Endodermal cell (in vitro differentiated cells): ENCODE results near the gene MED8. TPM values are rescaled to one million over a fixed set of nuclear protein-coding genes. Genes with fewer than 3 reads are reported as not detected.

Experiments used
- DNase-seq: peaks from one replicate; pipeline ENCODE4 v3.0.0-alpha.2; 2017
- H3K27ac ChIP-seq: 2 replicates; pipeline ENCODE4 v1.5.1; 2013; ENCODE audit warnings: mild to moderate bottlenecking, low read depth, low read length, moderate library complexity
- H3K27me3 ChIP-seq: 2 replicates; pipeline ENCODE4 v1.6.1; 2013; ENCODE audit warnings: mild to moderate bottlenecking, low read length, moderate library complexity; ENCODE audit not compliant: insufficient read depth, control insufficient read depth, poor library complexity, severe bottlenecking
- H3K36me3 ChIP-seq: 2 replicates; pipeline ENCODE4 v1.7.0; 2013; ENCODE audit warnings: mild to moderate bottlenecking, low read length, moderate library complexity; ENCODE audit not compliant: control insufficient read depth, insufficient read depth
- H3K4me1 ChIP-seq: one replicate; pipeline ENCODE4 v1.7.0; 2013; ENCODE audit warnings: low read length; ENCODE audit not compliant: control insufficient read depth, insufficient read depth
- H3K4me3 ChIP-seq: 2 replicates; pipeline ENCODE4 v1.5.1; 2013; ENCODE audit warnings: mild to moderate bottlenecking, low read length, moderate library complexity
- H3K9ac ChIP-seq: 2 replicates; pipeline ENCODE4 v1.6.1; 2013; ENCODE audit warnings: mild to moderate bottlenecking, low read length, moderate library complexity; ENCODE audit not compliant: poor library complexity, severe bottlenecking; ENCODE audit errors: extremely low read depth
- H3K9me3 ChIP-seq: 2 replicates; pipeline ENCODE4 v1.6.1; 2013; ENCODE audit warnings: mild to moderate bottlenecking, low read length, moderate library complexity; ENCODE audit not compliant: control insufficient read depth
- H3K27ac Mint-ChIP-seq: 2 replicates; pipeline ENCODE4 v1.8.0; 2020; ENCODE audit warnings: mixed read lengths
- H3K27me3 Mint-ChIP-seq: 2 replicates; pipeline ENCODE4 v1.8.0; 2021; ENCODE audit warnings: mild to moderate bottlenecking, mixed read lengths; ENCODE audit not compliant: insufficient read depth
- H3K36me3 Mint-ChIP-seq: 2 replicates; pipeline ENCODE4 v1.8.0; 2020; ENCODE audit warnings: low read depth, mixed read lengths
- H3K4me1 Mint-ChIP-seq: 2 replicates; pipeline ENCODE4 v1.8.0; 2020; ENCODE audit warnings: mixed read lengths
- H3K4me3 Mint-ChIP-seq: 2 replicates; pipeline ENCODE4 v1.8.0; 2020; ENCODE audit warnings: mild to moderate bottlenecking, moderate library complexity, mixed read lengths
- H3K9me3 Mint-ChIP-seq: 2 replicates; pipeline ENCODE4 v1.8.0; 2020; ENCODE audit warnings: mild to moderate bottlenecking, mixed read lengths
- WGBS, 2 experiments: methylation state at CpG; one replicate each; pipeline versions ENCODE4 v1.1.5 to v1.1.7; 2013; ENCODE audit warnings: missing lambda C conversion rate in 2 of 2, mixed read lengths in 1 of 2; ENCODE audit not compliant: insufficient coverage in 1 of 2, insufficient read length in 1 of 2; 5-methylcytosine and 5-hydroxymethylcytosine counted together
- total RNA-seq, 2 donors: library from RNA; stranded (reverse); fragmentation: NEBNext Ultra II Directional in 1 of 2; extraction: Animal tissue kit (Norgen Biotek cat#: 25700) in 1 of 2; gene quantifications; 2 replicates in 1 of 2; 3 replicates in 1 of 2; pipeline ENCODE4 v1.2.1, GENCODE V29; 2021
- TF ChIP-seq, protein P1 (sequence below): fragments of 200-600 bp; sonication (generic); conservative IDR thresholded peaks from 2 replicates; pipeline ENCODE4 v1.5.0; 2021; ENCODE audit warnings: antibody characterized with exemption, mild to moderate bottlenecking

Gene MED8
- total RNA-seq, 2 donors from 2014 or later = 16.1 to 18.8 TPM

- Histone ChIP-seq H3K36me3 (peaks cover 66% of the 10 kb centered on the region), H3K4me1 (no peaks in the 10 kb centered on the region), H3K27me3 (no peaks in the 10 kb centered on the region), H3K9me3 (no peaks in the 10 kb centered on the region), H3K9ac (no peak overlapping the region), H3K4me3 (no peak overlapping the region), H3K27ac (no peak overlapping the region)
- no peak for DNase-seq
- Mint-ChIP-seq H3K27ac (no peak overlapping the region), H3K9me3 (no peaks in the 10 kb centered on the region), H3K4me1 (no peaks in the 10 kb centered on the region), H3K4me3 (no peak overlapping the region), H3K27me3 (no peaks in the 10 kb centered on the region), H3K36me3 (peaks cover 50% of the 10 kb centered on the region)
- TF ChIP-seq, protein P1, sequence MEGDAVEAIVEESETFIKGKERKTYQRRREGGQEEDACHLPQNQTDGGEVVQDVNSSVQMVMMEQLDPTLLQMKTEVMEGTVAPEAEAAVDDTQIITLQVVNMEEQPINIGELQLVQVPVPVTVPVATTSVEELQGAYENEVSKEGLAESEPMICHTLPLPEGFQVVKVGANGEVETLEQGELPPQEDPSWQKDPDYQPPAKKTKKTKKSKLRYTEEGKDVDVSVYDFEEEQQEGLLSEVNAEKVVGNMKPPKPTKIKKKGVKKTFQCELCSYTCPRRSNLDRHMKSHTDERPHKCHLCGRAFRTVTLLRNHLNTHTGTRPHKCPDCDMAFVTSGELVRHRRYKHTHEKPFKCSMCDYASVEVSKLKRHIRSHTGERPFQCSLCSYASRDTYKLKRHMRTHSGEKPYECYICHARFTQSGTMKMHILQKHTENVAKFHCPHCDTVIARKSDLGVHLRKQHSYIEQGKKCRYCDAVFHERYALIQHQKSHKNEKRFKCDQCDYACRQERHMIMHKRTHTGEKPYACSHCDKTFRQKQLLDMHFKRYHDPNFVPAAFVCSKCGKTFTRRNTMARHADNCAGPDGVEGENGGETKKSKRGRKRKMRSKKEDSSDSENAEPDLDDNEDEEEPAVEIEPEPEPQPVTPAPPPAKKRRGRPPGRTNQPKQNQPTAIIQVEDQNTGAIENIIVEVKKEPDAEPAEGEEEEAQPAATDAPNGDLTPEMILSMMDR = no peak
- 93 to 95% methylated on average over 13 of the region's 13 CpGs for WGBS, 2 experiments
Observed at GRCh38 chr1:43419627-43420425, 30.2 kb upstream of the MED8 start.

DNA sequence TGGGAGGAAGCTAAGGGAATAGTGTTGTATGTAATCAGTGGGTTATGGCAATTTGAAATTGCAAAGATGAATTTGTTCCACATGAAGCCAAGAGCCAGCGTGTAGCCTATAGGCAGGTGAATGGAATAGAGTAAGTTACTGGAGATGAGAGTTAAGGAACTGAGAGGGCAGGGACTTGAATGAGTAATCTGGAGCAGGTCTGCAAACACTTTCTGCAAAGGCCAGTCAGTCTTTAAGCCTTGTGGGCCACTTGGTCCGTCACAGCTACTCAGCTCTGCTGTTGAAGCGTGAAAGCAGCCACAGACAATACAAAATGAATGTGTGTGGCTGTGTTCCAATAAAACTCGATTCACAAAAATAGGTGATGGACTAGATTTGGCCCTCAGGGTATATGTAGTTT, 29.3 kb upstream of the MED8 start:
- H3K4me1 ChIP-seq = no peaks in the 10 kb centered on the region
- no peaks in the 10 kb centered on the region for H3K27me3 Mint-ChIP-seq
- no peaks in the 10 kb centered on the region for H3K9me3 ChIP-seq
- no peak overlapping the region for H3K9ac ChIP-seq
- peaks cover 46% of the 10 kb centered on the region for H3K36me3 Mint-ChIP-seq
- peaks cover 66% of the 10 kb centered on the region for H3K36me3 ChIP-seq
- H3K27ac ChIP-seq = no peak overlapping the region
- no peak overlapping the region for H3K27ac Mint-ChIP-seq
- 95 to 98% methylated on average over 3 to 4 of the region's 4 CpGs for WGBS, 2 experiments
- H3K9me3 Mint-ChIP-seq = no peaks in the 10 kb centered on the region
- H3K4me3 ChIP-seq = no peak overlapping the region
- no peaks in the 10 kb centered on the region for H3K27me3 ChIP-seq
- no peak overlapping the region for H3K4me3 Mint-ChIP-seq
- TF ChIP-seq, protein P1 = no peak
- no peak for DNase-seq
- H3K4me1 Mint-ChIP-seq = no peaks in the 10 kb centered on the region

DNA sequence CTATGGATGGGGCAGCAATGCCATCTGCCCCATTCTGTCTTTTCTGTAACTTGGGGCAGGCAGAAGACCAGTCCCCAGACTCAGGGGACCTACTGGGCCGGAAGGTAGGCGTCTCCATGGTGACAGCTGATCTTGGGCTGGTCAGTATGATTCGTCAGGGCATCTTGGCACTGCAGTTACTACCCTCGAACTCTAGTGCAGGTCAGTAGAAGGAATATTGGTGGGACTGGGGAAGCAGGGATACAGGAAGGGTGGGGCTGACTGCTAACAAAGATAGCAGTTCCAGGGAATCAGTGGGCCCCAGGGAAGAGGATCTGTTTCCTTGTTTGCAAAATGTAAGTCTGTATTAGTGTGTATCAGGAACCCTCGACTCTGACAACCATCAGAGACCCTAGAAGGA, 26.3 kb upstream of the MED8 start:
- DNase-seq = no peak
- H3K27me3 Mint-ChIP-seq = no peaks in the 10 kb centered on the region
- Histone ChIP-seq H3K9me3 (no peaks in the 10 kb centered on the region), H3K9ac (no peak overlapping the region), H3K4me1 (no peaks in the 10 kb centered on the region), H3K27me3 (no peaks in the 10 kb centered on the region), H3K36me3 (peaks cover 53% of the 10 kb centered on the region), H3K27ac (no peak overlapping the region), H3K4me3 (no peak overlapping the region)
- no peaks in the 10 kb centered on the region for H3K4me1 Mint-ChIP-seq
- no peaks in the 10 kb centered on the region for H3K9me3 Mint-ChIP-seq
- H3K4me3 Mint-ChIP-seq = no peak overlapping the region
- H3K36me3 Mint-ChIP-seq = peaks cover 36% of the 10 kb centered on the region
- TF ChIP-seq, protein P1 = no peak
- H3K27ac Mint-ChIP-seq = no peak overlapping the region
- 93 to 95% methylated on average over 4 to 5 of the region's 5 CpGs for WGBS, 2 experiments
